Thymus (tissue), 11 donors: ENCODE measurements around the gene CRAT. TPM values are rescaled to one million over a fixed set of nuclear protein-coding genes. Genes with fewer than 3 reads are reported as not detected.
A peak's percentile ranks its signal among the peaks of the same experiment; 100 is the strongest.
"Not testable (repeated sequence)": the region's sequence is repeated elsewhere in the genome, so short reads cannot be mapped to it uniquely, and the experiment has no call there.

Experiments used
- DNase-seq, 9 donors: peaks; one replicate each; pipeline ENCODE4 v3.0.0-alpha.2; 2013; ENCODE audit warnings: low spot score in 9 of 9, low read depth in 6 of 9, missing footprints in 1 of 9
- H3K27ac ChIP-seq, 2 donors: one replicate each; pipeline ENCODE4 v1.5.1; 2013; ENCODE audit warnings: control low read depth in 1 of 2, low read depth in 1 of 2, low read length in 1 of 2, mild to moderate bottlenecking in 1 of 2, moderate library complexity in 1 of 2
- H3K27me3 ChIP-seq, 2 donors: one replicate each; pipeline ENCODE4 v1.5.1; 2013; ENCODE audit warnings: low read length in 1 of 2; ENCODE audit not compliant: control insufficient read depth in 2 of 2, insufficient read depth in 1 of 2
- H3K36me3 ChIP-seq, 2 donors: one replicate each; pipeline ENCODE4 v1.5.1; 2013; ENCODE audit warnings: low read length in 1 of 2, mild to moderate bottlenecking in 1 of 2, moderate library complexity in 1 of 2; ENCODE audit not compliant: control insufficient read depth in 2 of 2, insufficient read depth in 2 of 2
- H3K4me1 ChIP-seq, 2 donors: one replicate each; pipeline ENCODE4 v1.5.1; 2013; ENCODE audit warnings: low read length in 2 of 2; ENCODE audit not compliant: control insufficient read depth in 2 of 2, insufficient read depth in 2 of 2
- H3K4me3 ChIP-seq, 2 donors: one replicate each; pipeline ENCODE4 v1.5.1; 2013; ENCODE audit warnings: low read length in 2 of 2, control low read depth in 1 of 2, mild to moderate bottlenecking in 1 of 2
- H3K9me3 ChIP-seq, 2 donors: one replicate each; pipeline ENCODE4 v1.5.1; 2013; ENCODE audit warnings: low read length in 1 of 2, mild to moderate bottlenecking in 1 of 2; ENCODE audit not compliant: control insufficient read depth in 2 of 2, insufficient read depth in 1 of 2
- WGBS: extraction: QIAGEN DNeasy Blood & Tissue Kit; methylation state at CpG from one replicate; pipeline ENCODE4 v1.1.7; 2013; 5-methylcytosine and 5-hydroxymethylcytosine counted together
- polyA plus RNA-seq: library from polyadenylated mRNA; stranded (reverse); fragments of 200-250 nt; gene quantifications from one replicate; pipeline ENCODE4 v1.2.3, GENCODE V29; 2013
- total RNA-seq: library from RNA; stranded (reverse); fragments of 120-200 nt; gene quantifications from one replicate; pipeline ENCODE4 v1.2.4, GENCODE V29; 2013
- donor health status: healthy.

Gene CRAT
- total and polyA plus RNA-seq, 2 donors = 4.1 to 9.4 TPM

DNA sequence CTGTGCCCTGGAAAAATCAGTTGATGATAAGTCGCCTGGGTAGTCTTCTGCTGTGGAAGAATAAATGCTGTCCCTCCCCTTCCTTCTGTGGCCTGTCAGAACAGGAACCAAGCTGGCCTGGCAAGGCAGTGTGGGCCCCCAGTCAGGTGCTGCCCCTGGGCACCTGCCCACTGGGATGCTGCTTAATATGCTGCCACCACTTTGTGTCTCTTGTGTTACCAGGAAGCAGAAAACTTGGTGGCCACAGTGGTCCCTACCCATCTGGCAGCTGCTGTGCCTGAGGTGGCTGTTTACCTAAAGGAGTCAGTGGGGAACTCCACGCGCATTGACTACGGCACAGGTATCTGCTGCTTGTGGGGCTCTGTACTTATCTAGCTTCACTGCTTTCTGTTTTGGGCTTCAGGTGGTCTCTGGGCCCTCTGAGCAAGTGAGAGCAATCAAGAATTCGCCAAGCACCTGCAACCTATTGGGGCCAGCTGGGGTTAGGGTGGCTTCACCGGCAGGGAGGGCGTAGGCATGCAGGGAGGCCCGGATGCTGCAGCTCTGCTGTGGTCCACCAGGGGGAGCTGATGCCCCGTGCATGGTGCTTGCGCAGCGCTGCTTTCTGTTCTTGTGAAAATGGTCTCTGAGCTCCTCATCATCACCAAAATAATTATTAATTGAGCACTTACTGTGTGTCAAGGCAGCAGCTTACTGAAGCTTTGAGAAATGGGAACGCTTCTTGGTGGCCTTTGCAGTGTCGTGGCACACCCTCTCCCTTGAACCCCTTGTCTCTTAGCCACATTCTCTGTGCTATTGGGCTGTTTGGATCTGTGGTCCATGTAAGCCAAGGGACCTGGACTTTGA, 20.9 kb upstream of the CRAT start:
- H3K4me1 ChIP-seq = peaks cover 0 to 12% of the 10 kb centered on the region in 2 donors
- peak overlapping the region in 1 of 2 donors; percentile 63 for H3K27ac ChIP-seq
- DNase-seq = peak in 8 of 9 donors; percentile 55 to 90 (median 78)
- H3K4me3 ChIP-seq = no peak overlapping the region
- H3K36me3 ChIP-seq = peaks cover 39 to 65% of the 10 kb centered on the region in 2 donors
- no peaks in the 10 kb centered on the region for H3K9me3 ChIP-seq
- no peaks in the 10 kb centered on the region for H3K27me3 ChIP-seq
- 56% methylated on average over 13 of the region's 13 CpGs for WGBS

DNA sequence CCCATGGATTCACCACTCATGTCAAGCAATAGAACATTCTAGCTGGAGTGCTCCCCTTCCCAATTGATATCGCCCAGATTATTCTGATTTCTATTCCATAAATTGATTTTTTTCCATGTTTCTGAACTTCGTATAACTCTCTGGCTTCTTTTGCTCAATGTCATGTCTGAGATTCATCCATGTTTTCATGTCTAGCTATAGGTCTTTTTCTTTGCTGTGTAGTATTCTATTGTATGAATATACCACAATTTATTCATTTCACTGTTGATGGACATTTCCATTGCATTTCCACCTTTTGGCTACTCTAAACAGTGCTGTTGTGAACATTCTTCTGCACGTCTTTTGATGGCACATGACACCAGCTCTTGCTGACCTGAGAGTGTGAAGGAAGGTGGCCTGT, 20.2 kb upstream of the CRAT start:
- no peak for DNase-seq
- H3K27me3 ChIP-seq = no peaks in the 10 kb centered on the region
- H3K4me1 ChIP-seq = peaks cover 0 to 12% of the 10 kb centered on the region in 2 donors
- no peak overlapping the region for H3K27ac ChIP-seq
- 65% methylated on average over 3 of the region's 3 CpGs for WGBS
- peaks cover 35 to 67% of the 10 kb centered on the region in 2 donors for H3K36me3 ChIP-seq
- H3K4me3 ChIP-seq = no peak overlapping the region
- H3K9me3 ChIP-seq = no peaks in the 10 kb centered on the region

DNA sequence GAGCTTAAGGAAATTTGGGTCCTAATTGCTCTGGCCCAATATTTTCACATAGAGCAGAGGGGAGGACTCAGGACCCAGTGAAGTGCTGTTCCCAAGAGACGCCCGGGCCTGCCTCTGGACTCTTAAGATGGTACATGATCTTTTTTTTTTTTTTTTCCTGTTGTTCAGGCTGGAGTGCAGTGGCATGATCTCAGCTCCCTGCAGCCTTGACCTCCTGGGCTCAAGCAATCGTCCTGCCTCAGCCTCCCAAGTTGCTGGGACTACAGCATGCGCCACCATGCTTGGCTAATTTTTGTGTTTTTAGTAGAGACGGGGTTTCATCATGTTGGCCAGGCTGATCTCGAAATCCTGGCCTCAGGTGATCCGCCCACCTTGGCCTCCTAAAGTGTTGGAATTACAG, 19.7 kb upstream of the CRAT start:
- H3K36me3 ChIP-seq = peaks cover 31 to 66% of the 10 kb centered on the region in 2 donors
- H3K9me3 ChIP-seq = not testable (repeated sequence)

DNA sequence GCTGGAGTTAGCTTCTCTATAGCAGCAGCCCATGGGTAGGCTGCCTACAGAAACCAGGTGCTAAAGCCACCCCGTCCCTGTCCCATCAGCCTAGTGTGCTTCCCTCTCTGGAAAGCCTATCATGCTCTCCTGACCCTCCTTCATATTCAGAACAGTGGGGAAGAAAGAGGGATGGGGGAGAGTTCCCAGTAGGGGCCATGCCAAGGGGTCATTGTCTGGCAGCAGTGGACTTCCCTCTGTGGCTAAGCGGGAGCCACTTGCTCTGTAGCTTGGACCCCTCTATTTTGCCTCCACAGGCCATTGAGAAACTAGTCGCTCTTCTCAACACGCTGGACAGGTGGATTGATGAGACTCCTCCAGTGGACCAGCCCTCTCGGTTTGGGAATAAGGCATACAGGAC, 18.1 kb upstream of the CRAT start:
- no peaks in the 10 kb centered on the region for H3K9me3 ChIP-seq
- no peak overlapping the region for H3K4me3 ChIP-seq
- H3K36me3 ChIP-seq = peaks cover 38 to 69% of the 10 kb centered on the region in 2 donors
- peaks cover 0 to 12% of the 10 kb centered on the region in 2 donors for H3K4me1 ChIP-seq
- 98% methylated on average over 5 of the region's 5 CpGs for WGBS
- no peak for DNase-seq
- H3K27me3 ChIP-seq = no peaks in the 10 kb centered on the region
- no peak overlapping the region for H3K27ac ChIP-seq

More for the DNA sequence above, 19.7 kb upstream of the CRAT start:
- not testable (repeated sequence) for DNase-seq, H3K27ac ChIP-seq, H3K4me3 ChIP-seq, H3K27me3 ChIP-seq
- WGBS = 96% methylated on average over 7 of the region's 7 CpGs
- H3K4me1 ChIP-seq = peaks cover 0 to 12% of the 10 kb centered on the region in 2 donors

DNA sequence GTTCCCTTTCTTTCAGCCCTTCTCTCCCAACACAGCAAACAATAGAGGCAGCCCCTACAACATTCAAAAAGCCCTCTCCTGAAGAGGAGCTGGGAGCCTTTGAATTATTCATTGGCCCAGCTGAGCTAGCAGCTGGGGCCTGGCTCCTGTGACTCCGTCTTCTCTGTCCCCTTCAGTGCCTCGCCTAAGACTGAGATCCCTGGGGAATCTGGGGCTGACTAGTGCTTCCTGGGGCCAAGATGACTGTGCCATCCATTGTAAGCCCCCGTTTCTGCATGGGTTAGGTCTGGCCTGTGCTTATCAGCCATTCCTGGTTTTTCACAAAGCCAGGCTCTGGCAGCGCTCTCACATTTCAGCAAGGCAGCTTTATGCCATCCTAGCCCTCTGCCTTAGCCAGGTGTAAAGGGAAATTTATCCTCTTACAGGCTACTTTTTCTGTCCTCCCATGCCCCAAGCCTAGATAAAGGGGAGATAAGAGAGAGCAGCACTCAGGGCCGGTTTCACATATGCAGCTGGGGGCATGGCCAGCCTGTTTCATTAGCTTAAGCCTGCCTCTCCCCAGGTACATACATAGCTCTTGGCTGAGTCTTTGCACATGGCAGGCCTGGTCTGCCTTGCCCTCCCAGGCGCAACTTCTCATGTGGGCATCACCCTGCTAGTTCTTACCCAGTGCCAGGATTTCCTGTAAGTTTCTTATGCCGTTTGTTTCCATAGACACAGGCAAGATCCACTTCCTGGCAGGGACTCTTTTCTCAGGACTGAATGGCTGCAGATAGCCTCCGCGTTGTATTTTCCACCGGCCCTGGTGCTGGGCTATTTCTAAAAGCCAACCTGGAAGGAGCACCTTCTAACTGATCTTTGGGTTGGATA, 16.4 kb upstream of the CRAT start:
- Histone ChIP-seq H3K4me3 (no peak overlapping the region), H3K27me3 (no peaks in the 10 kb centered on the region), H3K9me3 (no peaks in the 10 kb centered on the region), H3K27ac (no peak overlapping the region), H3K4me1 (peaks cover 0 to 9% of the 10 kb centered on the region in 2 donors), H3K36me3 (peaks cover 36 to 64% of the 10 kb centered on the region in 2 donors)
- 91% methylated on average over 10 of the region's 10 CpGs for WGBS
- DNase-seq = no peak

DNA sequence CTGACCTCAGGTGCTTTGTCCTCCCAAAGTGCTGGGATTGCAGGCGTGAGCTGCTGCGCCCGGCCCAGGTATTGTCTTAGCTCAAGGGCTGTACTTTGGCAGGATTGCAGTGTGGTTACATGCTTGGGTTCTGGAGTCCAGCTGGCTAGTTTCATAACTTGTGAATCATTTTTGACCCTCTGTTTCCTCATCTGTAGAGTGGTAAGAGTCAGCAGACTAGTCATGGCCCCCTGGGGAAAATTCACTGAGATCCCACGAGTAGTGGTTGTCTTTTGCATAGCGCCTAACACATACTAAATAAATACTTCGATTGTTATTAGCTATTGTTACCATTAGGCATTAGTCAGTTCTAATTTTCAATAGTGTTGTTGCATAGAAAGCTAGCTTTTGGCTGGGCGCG, 14.9 kb upstream of the CRAT start:
- Histone ChIP-seq H3K36me3 (peaks cover 49 to 71% of the 10 kb centered on the region in 2 donors), H3K27ac (no peak overlapping the region)
- WGBS = 97% methylated on average over 8 of the region's 8 CpGs

DNA sequence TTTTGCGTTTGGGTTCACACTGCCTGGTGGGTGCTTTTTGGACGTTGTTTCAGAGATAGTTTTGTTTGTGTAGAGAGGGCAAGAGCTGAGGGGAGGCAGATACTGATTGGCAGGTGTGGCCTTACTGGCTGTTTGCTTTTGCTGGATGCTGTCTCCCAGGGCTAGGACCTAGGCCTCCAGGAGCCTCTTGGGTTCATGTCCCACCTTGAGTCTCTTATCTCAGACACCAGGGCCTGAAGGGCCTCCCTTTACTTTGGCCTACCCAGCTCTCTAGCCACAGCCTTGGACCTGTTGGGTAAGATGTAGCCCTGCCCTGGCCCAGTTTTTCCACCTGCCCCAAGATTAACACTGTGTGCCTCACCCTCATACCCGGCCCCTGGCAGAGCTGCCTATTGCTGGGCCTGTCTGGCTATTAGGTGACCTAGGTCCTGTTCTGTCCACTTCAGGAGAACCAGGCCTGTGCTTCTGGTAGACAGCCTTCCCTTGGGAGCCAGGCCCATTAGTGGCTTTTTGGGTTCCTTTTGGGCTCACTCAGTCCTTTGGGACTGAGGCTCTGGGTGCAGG, 14.0 kb upstream of the CRAT start:
- Histone ChIP-seq H3K4me3 (no peak overlapping the region), H3K27ac (no peak overlapping the region), H3K27me3 (no peaks in the 10 kb centered on the region), H3K9me3 (no peaks in the 10 kb centered on the region), H3K36me3 (peaks cover 51 to 65% of the 10 kb centered on the region in 2 donors), H3K4me1 (no peaks in the 10 kb centered on the region)
- DNase-seq = no peak
- WGBS = 95% methylated on average over 3 of the region's 3 CpGs

More for the DNA sequence above, 14.9 kb upstream of the CRAT start:
- DNase-seq = no peak
- Histone ChIP-seq H3K4me3 (no peak overlapping the region), H3K27me3 (no peaks in the 10 kb centered on the region), H3K9me3 (no peaks in the 10 kb centered on the region), H3K4me1 (no peaks in the 10 kb centered on the region)

DNA sequence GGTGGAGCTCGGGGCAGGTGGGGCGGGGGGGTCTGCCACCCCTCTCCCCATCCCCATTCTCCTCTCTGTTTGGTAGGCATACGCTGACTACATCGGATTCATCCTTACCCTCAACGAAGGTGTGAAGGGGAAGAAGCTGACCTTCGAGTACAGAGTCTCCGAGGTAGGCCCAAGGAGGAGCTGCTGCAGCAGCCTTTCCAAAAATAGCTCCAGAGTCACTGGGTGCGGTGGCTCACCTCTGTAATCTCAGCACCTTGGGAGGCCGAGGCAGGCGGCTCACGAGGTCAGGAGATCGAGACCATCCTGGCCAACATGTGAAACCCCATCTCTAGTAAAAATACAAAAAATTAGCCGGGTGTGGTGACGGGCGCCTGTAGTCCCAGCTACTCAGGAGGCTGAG, 12.4 kb upstream of the CRAT start:
- WGBS = 97% methylated on average over 15 of the region's 15 CpGs
- not testable (repeated sequence) for DNase-seq, H3K27ac ChIP-seq, H3K27me3 ChIP-seq, H3K4me1 ChIP-seq, H3K9me3 ChIP-seq, H3K4me3 ChIP-seq
- peaks cover 47 to 57% of the 10 kb centered on the region in 2 donors for H3K36me3 ChIP-seq
